HepG2 (cell line): ENCODE data around the gene PCDHGC5. TPM values are rescaled to one million over a fixed set of nuclear protein-coding genes. Genes with fewer than 3 reads are reported as not detected.

ENCODE experiments used
- FOXC1 ChIP-seq: sonication (generic); formaldehyde crosslinking; IDR thresholded peaks from 2 replicates; pipeline ENCODE4 v1.8.0; 2022; ENCODE audit warnings: mild to moderate bottlenecking, missing genetic modification reagents, borderline replicate concordance
- FOXK1 ChIP-seq: sonication (generic); formaldehyde crosslinking; IDR thresholded peaks from 2 replicates; pipeline ENCODE4 v1.4.0; 2020; ENCODE audit warnings: low read depth, missing genetic modification reagents, borderline replicate concordance
- JDP2 ChIP-seq: sonication (generic); formaldehyde crosslinking; IDR thresholded peaks from 2 replicates; pipeline ENCODE4 v1.8.1; 2022; ENCODE audit warnings: missing genetic modification reagents, borderline replicate concordance
- JUN ChIP-seq: sonication (generic); formaldehyde crosslinking; IDR thresholded peaks from 2 replicates; pipeline ENCODE4 v1.4.0; 2020; ENCODE audit warnings: mild to moderate bottlenecking, missing genetic modification reagents
- KDM3A ChIP-seq: IDR thresholded peaks from 2 replicates; pipeline ENCODE4 v1.6.1; 2018; ENCODE audit warnings: low read depth, missing compliant biosample characterization
- MAFK ChIP-seq, 2 experiments: IDR thresholded peaks in 1 of 2; conservative IDR thresholded peaks in 1 of 2; 2 replicates each; pipeline ENCODE4 v1.6.1; 2011; ENCODE audit warnings: improper control_type of control experiment in 2 of 2, low read length in 2 of 2
- MAZ ChIP-seq, 2 experiments: sonication (generic) in 1 of 2; formaldehyde crosslinking in 1 of 2; IDR thresholded peaks; 2 replicates each; pipeline versions ENCODE4 v1.5.0 to v1.6.1; 2012 to 2020; ENCODE audit warnings: low read depth in 2 of 2, mild to moderate bottlenecking in 2 of 2, borderline replicate concordance in 1 of 2, improper control_type of control experiment in 1 of 2, low read length in 1 of 2, missing genetic modification reagents in 1 of 2, moderate library complexity in 1 of 2
- NBN ChIP-seq: fragments of 450-650 bp; conservative IDR thresholded peaks from 2 replicates; pipeline ENCODE4 v1.6.1; 2017
- SMAD9 ChIP-seq: sonication (generic); formaldehyde crosslinking; IDR thresholded peaks from 2 replicates; pipeline ENCODE4 v1.5.1; 2020; ENCODE audit warnings: mild to moderate bottlenecking, missing genetic modification reagents
- SMC3 ChIP-seq: IDR thresholded peaks from 2 replicates; pipeline ENCODE4 v1.6.1; 2011; ENCODE audit warnings: low read length, improper control_type of control experiment
- SMYD3 ChIP-seq: sonication (generic); formaldehyde crosslinking; IDR thresholded peaks from 2 replicates; pipeline ENCODE4 v1.8.1; 2023; ENCODE audit warnings: mild to moderate bottlenecking, missing genetic modification reagents
- SSRP1 ChIP-seq: IDR thresholded peaks from 2 replicates; pipeline ENCODE4 v1.6.1; 2016; ENCODE audit warnings: control low read depth
- TOE1 ChIP-seq: sonication (generic); formaldehyde crosslinking; IDR thresholded peaks from 2 replicates; pipeline ENCODE4 v1.4.0; 2020; ENCODE audit warnings: mild to moderate bottlenecking, missing genetic modification reagents
- ZBTB21 ChIP-seq: sonication (generic); formaldehyde crosslinking; IDR thresholded peaks from 2 replicates; pipeline ENCODE4 v1.4.0; 2020; ENCODE audit warnings: missing genetic modification reagents
- ZNF282 ChIP-seq: fragments of 450-650 bp; IDR thresholded peaks from 2 replicates; pipeline ENCODE4 v1.6.1; 2018; ENCODE audit not compliant: partially characterized antibody
- ZNF326 ChIP-seq: sonication (generic); formaldehyde crosslinking; IDR thresholded peaks from 2 replicates; pipeline ENCODE4 v1.4.0; 2020; ENCODE audit warnings: missing genetic modification reagents, borderline replicate concordance
- ZNF382 ChIP-seq: sonication (generic); formaldehyde crosslinking; IDR thresholded peaks from 2 replicates; pipeline ENCODE4 v1.5.0; 2020; ENCODE audit warnings: missing genetic modification reagents, mild to moderate bottlenecking, borderline replicate concordance
- ZNF7 ChIP-seq: IDR thresholded peaks from 2 replicates; pipeline ENCODE4 v1.6.1; 2016; ENCODE audit warnings: missing biosample characterization, missing genetic modification reagents
- ZSCAN25 ChIP-seq: sonication (generic); formaldehyde crosslinking; IDR thresholded peaks from 2 replicates; pipeline ENCODE4 v1.8.0; 2022; ENCODE audit warnings: mild to moderate bottlenecking, missing genetic modification reagents
- polyA plus RNA-seq, 8 experiments: library from polyadenylated mRNA; depleted of rRNA in 3 of 8; stranded (reverse) in 7 of 8; unstranded in 1 of 8; fragments of >200 nt; fragmentation: Illumina TruSeq in 4 of 8; extraction: Trizol in 4 of 8; gene quantifications; 2 replicates each; pipeline versions ENCODE4 v1.2.1 to v1.2.3, GENCODE V29; 2011 to 2016; ENCODE audit warnings: low read depth in 4 of 8, missing spikeins in 1 of 8, mixed read lengths in 1 of 8; ENCODE audit not compliant: insufficient read depth in 1 of 8
- total RNA-seq, 5 experiments: library from RNA; depleted of rRNA; stranded (reverse); fragments of >200 nt; fragmentation: Illumina TruSeq; extraction: Trizol; gene quantifications; 2 replicates each; pipeline ENCODE4 v1.2.3, GENCODE V29; 2016; ENCODE audit warnings: low read depth in 1 of 5
- TF ChIP-seq, protein P1 (sequence below): sonication (generic); formaldehyde crosslinking; conservative IDR thresholded peaks from 2 replicates; pipeline ENCODE4 v1.4.0; 2020; ENCODE audit warnings: missing genetic modification reagents
- TF ChIP-seq, protein P2 (sequence below): sonication (generic); formaldehyde crosslinking; IDR thresholded peaks from 2 replicates; pipeline ENCODE4 v1.4.0; 2020; ENCODE audit warnings: missing genetic modification reagents
- TF ChIP-seq, protein P3 (sequence below): sonication (generic); formaldehyde crosslinking; IDR thresholded peaks from 2 replicates; pipeline ENCODE4 v1.5.0; 2020; ENCODE audit warnings: missing genetic modification reagents

PCDHGC5 gene
- total and polyA plus RNA-seq, 2 of the 13 experiments (the other 11 are each of a cell fraction or from before 2014, with no cell fraction given): 0.03 TPM; not detected in 1

DNA sequence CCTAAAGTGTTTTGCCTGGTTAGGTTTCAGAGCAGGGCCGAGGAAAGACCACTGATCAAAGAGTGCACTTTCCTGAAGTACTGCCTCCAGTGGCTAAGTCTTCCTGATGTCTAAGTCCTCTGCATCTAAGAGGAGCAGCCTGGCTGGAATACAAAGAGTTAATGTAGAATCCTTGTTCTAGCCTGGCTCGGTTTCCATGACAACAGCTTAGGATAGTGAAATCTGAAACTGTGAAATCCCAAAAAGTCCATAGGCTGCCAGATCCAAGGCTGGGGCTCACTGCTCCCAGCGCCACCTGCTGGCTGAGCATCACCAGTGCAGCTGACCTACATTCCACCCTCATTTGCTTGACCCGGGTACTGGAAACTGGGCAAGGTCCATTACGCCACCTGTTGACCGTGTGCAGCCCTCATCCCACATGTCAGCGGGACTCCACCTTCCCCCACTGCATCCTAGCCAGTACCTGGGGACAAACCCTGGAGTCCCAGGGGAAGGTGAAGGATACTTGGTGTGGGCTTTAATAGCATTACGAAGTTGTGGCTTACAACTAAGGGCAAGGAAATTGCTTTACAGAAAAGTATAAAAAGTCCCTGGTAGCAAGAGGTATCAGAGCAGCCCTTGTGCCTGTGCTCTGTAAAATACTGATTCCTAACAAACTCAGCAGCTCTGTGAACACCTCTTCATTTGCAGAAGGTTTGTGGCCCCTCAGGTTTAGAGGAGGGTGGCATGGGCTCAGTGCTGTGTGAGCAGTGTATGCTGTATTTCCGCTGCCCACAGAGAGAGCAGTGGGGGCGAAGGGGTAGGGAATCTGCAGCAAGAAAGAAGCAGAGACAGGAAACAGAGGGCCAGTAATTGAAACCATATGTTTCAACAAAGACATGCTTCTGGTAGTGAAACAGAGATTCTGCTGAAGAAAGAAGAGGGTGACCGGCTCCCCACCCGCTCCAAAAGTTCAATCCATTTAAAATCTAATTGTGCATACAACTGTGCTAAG, 36.0 kb downstream of the PCDHGC5 start (continued):
- TF ChIP-seq FOXK1: peak; percentile 58; the same call in 1 of the 2 replicates
- no peak for TF ChIP-seq JUN (CRISPR knock-in tag)
- no peak for TF ChIP-seq SMYD3
- TF ChIP-seq, protein P1, sequence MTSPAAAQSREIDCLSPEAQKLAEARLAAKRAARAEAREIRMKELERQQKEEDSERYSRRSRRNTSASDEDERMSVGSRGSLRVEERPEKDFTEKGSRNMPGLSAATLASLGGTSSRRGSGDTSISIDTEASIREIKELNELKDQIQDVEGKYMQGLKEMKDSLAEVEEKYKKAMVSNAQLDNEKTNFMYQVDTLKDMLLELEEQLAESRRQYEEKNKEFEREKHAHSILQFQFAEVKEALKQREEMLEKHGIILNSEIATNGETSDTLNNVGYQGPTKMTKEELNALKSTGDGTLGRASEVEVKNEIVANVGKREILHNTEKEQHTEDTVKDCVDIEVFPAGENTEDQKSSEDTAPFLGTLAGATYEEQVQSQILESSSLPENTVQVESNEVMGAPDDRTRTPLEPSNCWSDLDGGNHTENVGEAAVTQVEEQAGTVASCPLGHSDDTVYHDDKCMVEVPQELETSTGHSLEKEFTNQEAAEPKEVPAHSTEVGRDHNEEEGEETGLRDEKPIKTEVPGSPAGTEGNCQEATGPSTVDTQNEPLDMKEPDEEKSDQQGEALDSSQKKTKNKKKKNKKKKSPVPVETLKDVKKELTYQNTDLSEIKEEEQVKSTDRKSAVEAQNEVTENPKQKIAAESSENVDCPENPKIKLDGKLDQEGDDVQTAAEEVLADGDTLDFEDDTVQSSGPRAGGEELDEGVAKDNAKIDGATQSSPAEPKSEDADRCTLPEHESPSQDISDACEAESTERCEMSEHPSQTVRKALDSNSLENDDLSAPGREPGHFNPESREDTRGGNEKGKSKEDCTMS (CRISPR knock-in tag): no peak
- TF ChIP-seq ZNF382: no peak
- TF ChIP-seq ZNF282: no peak
- TF ChIP-seq SSRP1 (CRISPR knock-in tag): peak; percentile 97
- TF ChIP-seq NBN: no peak
- no peak for TF ChIP-seq JDP2 (CRISPR knock-in tag)
- TF ChIP-seq, protein P2, sequence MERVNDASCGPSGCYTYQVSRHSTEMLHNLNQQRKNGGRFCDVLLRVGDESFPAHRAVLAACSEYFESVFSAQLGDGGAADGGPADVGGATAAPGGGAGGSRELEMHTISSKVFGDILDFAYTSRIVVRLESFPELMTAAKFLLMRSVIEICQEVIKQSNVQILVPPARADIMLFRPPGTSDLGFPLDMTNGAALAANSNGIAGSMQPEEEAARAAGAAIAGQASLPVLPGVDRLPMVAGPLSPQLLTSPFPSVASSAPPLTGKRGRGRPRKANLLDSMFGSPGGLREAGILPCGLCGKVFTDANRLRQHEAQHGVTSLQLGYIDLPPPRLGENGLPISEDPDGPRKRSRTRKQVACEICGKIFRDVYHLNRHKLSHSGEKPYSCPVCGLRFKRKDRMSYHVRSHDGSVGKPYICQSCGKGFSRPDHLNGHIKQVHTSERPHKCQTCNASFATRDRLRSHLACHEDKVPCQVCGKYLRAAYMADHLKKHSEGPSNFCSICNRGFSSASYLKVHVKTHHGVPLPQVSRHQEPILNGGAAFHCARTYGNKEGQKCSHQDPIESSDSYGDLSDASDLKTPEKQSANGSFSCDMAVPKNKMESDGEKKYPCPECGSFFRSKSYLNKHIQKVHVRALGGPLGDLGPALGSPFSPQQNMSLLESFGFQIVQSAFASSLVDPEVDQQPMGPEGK (CRISPR knock-in tag): 0 out of 2 replicates have a peak, but pooled peaks have one; percentile 20
- TF ChIP-seq, protein P3, sequence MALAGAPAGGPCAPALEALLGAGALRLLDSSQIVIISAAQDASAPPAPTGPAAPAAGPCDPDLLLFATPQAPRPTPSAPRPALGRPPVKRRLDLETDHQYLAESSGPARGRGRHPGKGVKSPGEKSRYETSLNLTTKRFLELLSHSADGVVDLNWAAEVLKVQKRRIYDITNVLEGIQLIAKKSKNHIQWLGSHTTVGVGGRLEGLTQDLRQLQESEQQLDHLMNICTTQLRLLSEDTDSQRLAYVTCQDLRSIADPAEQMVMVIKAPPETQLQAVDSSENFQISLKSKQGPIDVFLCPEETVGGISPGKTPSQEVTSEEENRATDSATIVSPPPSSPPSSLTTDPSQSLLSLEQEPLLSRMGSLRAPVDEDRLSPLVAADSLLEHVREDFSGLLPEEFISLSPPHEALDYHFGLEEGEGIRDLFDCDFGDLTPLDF: no peak
- TF ChIP-seq MAFK (conservative IDR thresholded peaks at IDR 0.05 in 1 of 2, IDR thresholded peaks at IDR 0.05 in 1 of 2; ENCODE audit: low read length in 2 of 2): no peak
- no peak for TF ChIP-seq FOXC1
- no peak for TF ChIP-seq ZBTB21 (CRISPR knock-in tag)
- TF ChIP-seq TOE1 (CRISPR knock-in tag): no peak
- TF ChIP-seq MAZ (IDR thresholded peaks at IDR 0.05; ENCODE audit: borderline replicate concordance, low read depth, low read length): 0 out of 2 replicates have a peak, but pooled peaks have one; percentile 11
- peak; percentile 58; the same call in 1 of the 2 replicates for TF ChIP-seq MAZ (CRISPR knock-in tag; IDR thresholded peaks at IDR 0.05; ENCODE audit: low read depth)
- no peak; the same call in 1 of the 2 replicates for TF ChIP-seq ZSCAN25 (CRISPR knock-in tag)
- no peak for TF ChIP-seq ZNF326
- 0 out of 2 replicates have a peak, but pooled peaks have one; percentile 63 for TF ChIP-seq KDM3A (CRISPR knock-in tag)
- no peak for TF ChIP-seq SMAD9
- no peak for TF ChIP-seq ZNF7 (CRISPR knock-in tag)
- TF ChIP-seq SMC3: peak; percentile 95
